Measurements from ENCODE around the gene PSMB5.
"Not testable (repeated sequence)": the region's sequence is repeated elsewhere in the genome, so short reads cannot be mapped to it uniquely, and the experiment has no call there.

PSMB5 gene

DNA sequence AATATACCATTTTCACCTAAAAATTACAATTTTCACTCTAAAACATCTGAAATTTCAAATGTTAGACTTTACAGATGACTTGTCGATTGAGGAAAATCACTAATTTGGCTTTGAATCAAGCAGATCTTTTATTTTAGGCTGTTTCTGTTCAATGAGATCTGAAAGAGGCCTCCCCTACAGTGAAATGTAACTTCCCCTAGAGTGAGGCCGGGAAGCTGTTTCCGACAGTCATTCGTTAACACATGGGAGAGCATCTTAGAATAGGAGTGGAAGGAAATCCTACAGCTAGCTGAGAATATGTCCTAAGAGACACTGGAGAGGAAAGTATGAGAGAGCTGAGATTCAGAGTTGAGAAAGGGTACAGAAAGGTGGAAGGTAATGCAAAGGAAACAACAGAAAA lies 19.1 kb downstream of the PSMB5 start:
- no peak for DNase-seq (ENCODE audit: low spot score)

DNA sequence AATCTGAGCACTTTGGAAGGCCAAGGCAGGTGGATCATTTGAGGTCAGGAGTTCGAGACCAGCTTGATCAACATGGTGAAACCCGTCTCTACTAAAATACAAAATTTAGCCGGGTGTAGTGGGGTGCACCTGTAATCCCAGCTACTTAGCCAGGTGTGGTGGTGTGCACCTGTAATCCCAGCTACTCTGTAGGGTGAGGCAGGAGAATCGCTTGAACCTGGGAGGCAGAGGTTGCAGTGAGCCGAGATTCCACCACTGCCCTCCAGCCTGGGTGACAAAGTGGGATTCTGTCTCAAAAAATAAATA lies 21.0 kb downstream of the PSMB5 start:
- not testable (repeated sequence) for DNase-seq (ENCODE audit: low spot score)

DNA sequence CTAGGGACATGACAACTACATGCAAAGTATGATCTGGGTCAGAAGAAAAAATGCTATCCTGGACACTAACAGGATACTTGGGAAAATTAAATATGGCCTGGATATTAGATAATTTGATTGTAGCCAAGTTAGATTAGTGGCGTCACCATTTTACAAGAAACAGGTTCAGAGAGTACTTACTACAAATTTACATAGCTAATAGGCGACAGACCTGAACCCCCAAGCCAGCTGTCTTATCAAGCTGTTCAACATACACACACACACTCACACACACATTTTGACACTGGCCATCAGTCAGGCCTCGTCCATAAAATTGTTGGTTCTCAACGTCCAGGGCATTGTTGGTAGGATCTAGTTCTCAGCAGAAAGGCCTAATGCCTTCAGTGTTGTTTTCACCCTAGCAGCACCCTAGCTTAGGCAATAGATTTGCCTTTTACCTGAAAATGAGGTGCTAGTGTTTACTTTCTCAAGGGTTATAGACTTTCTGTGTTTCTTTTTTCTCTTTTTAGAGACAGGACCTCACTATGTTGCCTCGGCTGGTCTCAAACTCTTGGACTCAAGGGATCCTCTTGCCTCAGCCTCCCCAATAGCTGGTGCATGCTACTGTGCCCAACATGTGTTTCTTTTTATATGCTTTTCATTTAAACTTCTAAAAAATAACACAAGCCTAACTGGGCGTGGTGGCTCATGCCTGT lies 21.5 kb downstream of the PSMB5 start:
- no peak for DNase-seq (ENCODE audit: low spot score)

DNA sequence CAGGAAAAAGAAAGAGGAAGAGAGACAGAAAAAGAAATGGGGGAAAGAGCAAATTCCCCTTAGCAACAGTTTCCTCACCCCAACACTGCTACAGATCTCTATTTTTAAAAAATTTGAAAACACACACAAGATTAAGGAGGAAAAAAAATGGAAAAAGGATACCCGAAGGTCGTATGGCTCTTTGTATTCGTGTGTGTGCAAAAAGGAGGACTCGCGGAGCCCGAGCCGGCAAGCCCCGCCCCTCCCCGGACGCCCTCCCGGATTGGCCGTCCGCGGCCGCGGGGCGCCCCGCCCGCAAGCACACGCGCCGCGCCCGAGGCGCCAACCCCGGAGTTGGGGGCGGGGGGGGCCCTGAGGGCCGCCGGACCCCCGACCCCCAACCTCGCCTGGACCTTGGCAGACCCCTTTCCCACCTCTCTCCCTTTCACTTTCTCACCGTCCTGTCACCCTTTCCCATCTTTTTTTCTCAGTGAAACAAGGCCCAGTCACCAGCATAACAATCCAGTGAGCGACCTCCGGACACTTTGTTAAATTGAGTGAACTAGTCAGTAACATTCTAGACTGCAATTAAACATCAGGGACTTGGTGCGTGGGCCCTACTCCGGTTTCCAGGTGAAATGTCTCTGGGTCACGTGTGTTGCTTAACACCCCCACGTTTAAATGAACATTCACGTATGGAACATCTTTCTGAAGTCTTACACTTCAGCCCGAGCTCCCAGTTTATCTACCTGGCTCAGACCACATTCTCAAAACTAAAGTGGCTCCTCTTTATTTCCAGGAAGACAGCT lies 24.6 kb downstream of the PSMB5 start, which contains the start of gene C14orf93:
Gene C14orf93, minus strand, starts transcription at position 205 of the 788 bp plus-strand sequence. CDS start 11,120 bp downstream, outside the sequence.
- DNase-seq (ENCODE audit: low spot score), result peak; percentile 80

DNA sequence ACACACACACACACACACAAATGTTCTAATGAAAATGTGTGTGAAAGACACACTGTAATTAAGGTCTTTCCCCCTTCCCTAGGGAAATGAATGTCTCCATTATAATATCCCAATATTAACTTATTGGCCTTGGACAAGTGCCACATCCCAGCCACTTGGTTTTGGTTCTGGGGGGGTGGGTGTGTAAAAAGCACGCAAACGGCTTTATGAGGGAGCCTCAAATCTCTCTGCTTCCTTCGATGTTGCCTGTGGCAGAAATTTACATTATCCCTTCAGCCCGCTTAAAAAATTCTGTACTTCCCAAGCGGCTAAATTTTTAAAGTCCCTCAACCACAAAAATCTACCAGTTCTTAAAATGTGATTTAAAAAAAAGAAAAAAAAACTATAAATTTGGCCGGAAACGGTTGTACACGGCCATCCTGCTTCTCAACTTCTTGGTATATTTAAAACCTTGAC lies 25.2 kb downstream of the PSMB5 start:
- no peak for DNase-seq (ENCODE audit: low spot score)

DNA sequence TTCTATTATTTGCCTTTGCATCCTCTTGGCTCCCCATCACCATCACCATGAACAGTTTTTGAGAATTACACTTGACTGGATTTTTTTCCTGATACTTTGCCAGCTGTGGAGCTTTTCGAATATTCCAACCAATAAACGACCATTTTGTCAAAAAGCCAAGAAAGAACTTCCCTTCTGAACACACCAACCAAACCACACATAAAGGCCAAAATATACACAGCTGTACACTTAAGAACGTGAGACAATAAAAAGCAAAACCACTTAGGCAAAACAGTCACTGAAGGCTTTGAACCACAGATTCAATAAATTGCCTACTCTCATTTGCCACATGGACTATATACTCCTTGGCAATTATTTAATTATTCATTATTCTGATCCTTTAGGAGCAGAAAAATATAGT lies 25.9 kb downstream of the PSMB5 start:
- DNase-seq (ENCODE audit: low spot score), result no peak

DNA sequence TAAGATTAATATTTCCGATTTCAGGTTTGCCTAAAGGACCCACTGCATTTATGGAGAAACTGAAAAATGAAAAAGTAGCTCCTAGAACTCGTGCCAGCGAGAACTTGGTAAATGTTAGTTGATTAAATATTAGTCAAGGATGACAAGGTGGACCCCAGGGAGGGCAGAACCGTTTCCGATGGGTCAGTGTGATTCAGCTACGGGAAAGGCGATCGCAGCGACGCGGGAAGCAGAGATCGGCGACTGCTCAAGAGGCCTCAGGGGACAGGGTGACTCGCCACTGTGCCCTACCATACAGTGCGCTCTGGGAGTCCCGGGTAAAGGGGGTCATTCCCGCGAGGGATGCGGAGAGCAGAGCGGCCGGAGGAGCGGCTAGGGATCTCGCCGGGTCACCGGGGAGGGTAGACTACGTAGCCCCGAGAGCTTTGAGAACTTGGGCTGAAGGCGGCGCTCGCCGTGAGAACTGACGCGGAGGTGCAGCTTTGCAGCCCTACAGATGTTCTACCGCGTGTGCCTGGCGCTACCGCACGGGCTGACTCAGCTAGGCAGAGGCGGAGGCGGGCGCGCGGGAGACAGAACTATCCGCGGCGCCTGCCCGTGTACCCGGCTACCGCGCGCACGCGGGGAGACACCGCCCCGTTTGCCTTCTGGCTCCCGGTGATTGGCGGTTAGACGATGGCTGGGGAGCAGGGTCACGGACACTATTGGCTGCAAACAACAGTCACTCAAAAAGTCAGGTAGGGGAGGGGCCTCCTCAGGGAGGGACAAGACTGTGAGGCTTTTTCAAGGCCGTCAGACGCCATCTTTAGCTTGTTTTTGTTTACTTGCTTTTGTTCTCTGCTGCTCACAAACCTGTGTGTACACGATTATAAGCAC lies 27.9 kb downstream of the PSMB5 start:
- DNase-seq (ENCODE audit: low spot score), result peak; percentile 99

DNA sequence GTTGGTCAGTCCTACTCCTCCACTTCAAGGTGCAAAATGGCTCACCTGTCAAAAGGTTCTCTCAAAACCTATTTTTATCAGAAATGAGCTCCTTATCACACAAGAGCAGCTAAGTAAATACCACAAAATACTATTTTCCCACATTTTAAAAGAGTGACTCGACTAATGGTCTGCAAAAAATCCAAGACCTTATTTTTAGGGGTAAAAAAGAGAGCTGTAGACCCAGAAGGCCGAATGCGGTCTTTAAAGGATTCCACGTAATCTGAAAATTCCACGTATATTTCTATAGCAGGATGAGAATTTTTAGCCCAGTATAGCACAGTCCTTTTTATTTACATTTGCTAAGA lies 28.5 kb downstream of the PSMB5 start:
- DNase-seq (ENCODE audit: low spot score), result no peak

DNA sequence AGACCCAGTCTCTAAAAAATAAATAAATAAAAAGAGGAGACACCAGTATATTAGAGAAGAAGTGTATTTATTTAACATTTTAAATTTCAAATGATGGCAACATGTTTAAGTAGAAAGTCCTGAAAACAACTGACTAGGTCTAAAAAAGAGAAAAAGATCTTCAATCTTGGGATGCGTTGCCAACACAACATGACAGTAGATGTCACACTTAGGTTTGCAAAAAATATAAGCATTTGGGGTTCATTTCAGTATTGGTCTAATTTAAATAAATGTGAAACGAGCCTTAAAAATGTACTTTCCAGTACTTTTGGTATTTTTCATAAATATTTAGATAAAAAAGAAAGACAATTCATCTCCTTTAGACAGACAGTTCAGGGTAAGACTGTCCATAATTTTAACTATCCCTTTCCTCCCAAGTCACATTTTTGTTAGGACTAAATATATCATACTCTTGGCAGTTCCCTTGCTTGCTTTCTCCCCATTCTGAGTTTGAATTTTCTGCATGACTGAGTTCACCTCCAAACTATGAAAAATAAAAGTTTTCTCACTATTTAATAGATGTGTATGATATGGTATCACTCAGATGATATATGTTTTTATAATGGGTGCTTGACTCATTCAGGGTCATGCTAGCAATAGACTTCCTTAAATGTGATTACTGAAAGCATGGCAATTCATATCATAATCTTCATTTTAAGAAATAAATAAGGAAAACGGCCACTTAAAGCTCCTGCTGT lies 29.1 kb downstream of the PSMB5 start:
- no peak for DNase-seq (ENCODE audit: low spot score)

DNA sequence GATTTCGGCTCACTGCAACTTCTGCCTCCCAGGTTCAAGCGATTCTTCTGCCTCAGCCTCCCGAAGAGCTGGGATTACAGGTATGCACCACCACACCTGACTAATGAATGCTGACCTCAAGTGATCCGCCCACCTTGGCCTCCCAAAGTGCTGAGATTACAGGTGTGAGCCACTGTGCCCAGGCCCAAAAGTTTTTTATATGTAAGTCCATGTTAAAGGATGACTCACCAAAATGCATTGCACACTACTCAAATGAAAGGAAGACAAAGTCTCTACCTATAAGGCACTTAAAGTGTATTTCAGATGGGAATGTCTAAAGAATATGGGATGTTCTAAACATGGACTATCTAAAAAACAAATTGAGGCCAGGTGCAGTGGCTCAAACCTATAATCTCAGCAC lies 30.4 kb downstream of the PSMB5 start:
- DNase-seq (ENCODE audit: low spot score), result not testable (repeated sequence)

DNA sequence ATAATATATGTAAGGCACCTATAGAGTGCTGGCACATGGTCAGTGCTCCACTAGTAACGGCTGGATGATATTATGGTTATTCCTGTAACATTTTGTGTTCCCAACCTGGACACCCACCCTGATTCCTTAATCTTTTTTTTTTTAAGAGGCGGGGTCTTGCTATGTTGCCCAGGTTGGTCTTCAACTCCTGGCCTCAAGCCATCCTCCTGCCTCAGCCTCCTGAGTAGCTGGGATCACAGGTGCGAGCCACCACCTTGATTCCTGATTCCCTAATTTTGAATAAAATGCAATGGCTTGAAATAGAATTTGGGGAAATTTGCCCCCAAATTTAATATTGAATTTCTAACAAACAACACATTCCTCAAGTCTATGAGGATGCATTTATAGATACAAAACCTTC lies 32.1 kb downstream of the PSMB5 start:
- no peak for DNase-seq (ENCODE audit: low spot score)

DNA sequence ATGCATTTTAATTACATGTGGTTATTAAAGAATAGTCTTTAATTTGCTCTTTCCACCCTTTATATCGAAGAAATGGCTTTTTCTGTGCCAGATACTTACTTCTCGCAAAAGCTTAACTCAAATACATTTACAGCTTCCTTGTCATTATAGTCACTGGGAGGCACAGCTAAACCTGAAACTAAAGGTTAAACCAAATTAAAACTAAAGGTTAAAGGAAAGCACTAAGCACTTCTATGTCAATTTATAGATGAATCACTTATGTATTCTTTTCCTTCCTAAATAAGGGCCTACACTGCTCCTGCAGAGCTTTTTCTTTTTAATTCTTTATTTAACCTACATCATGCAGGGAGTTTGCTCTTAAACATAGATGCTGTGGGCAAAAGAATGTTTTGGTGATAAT lies 33.8 kb downstream of the PSMB5 start:
- no peak for DNase-seq (ENCODE audit: low spot score)

DNA sequence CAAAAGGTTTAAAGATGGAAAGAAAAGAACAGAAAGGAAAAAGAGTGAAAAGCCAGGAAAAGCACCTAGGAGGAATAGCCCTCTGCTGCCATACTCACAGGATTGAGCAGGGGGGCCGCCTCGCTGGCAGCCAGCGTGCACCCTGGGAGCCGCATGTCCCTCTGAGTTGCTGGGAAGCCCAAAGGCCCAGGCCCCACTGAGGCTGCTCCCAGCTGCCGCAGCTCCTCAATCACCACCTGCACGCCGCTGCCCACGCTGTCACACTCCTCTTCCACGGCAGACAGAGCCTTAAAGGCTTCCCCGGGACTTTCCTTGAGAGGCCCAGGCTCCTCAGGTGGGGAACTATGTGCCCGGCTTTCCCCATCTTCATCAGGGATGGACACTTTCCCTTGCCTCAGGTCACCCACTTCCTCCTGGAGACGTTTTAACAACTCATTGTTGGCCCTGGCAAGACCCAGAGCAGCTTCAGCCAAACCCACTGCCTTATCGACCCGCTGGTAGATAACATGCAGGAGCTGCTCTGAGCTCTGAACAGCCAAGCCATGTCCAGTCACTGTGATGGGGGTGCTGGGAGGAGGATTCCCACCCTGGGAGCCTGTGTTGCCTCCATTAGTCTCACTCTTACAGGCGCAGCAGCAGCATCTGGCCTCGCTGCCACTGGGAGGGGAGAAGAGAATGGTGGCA lies 36.2 kb downstream of the PSMB5 start:
- no peak for DNase-seq (ENCODE audit: low spot score)

DNA sequence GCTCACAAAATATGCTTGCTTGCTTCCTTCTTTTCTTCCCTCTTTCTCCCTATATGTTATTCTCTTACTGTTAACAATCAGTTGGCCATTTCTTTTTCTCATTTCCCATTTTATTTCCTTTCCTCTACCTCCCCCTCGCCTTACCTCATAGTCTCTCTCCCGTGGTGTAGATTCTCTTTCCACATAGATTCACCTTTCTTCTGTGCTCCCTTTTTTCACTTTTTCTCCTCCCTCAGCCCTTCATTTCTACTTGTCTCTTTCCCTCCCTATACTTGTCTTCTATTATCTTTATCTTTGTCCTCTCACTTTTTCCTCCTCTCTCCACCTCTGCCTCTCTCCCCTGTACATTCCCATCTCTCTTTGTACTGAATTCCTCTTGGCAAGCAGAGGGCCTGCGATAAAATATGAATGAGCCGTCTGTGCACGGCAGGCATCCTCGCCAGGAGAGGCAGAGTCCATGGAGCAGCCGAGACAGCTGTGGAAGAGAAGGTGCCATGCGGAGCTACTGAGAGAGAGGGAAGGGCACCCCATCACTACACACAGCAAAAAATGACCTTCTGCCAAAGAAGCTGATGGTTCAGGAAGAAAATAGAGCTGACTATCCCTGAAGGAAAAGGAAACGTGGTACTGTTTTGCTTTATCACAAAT lies 36.9 kb downstream of the PSMB5 start:
- DNase-seq (ENCODE audit: low spot score), result no peak

DNA sequence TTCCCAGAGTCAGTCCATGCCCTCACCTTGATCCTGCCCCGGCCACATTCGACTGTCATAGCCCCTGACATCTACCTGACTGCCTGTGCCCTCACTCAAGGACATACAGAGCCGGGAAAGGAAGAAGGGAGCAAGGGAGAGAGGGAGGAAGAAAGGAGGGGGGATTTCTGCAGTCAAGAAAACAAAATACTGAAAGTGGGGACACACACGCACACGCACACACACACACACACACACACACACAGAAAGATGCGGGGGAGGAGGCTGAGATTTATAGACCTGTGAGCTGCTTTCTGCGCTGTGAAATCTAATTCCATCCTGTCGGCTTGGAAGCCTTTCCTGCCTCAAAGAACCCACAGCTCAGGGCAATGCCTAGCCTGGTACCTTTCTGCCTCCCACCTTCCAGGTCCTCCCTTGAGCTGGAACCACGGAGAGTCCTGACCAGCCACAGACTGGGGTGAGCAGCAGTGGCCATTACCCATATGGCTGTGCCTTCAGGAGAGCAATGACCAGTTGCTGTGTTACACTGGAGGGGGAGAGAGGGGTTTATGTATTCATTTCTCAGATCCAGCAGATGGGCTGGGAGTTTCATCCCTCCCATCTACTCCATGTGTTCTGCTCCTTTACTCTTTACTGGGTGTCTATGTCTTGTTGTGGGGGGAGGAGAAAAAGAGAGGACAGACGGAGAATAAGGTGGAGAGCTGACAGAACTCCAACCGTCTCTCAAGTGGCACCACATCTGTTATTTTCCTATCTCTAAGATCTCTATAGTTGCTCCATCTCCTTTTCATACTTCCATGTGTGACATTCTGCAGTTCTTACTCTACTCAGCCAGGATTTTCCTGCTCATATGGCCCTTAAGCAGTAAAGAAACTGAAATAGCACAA lies 37.7 kb downstream of the PSMB5 start:
- no peak for DNase-seq (ENCODE audit: low spot score)

DNA sequence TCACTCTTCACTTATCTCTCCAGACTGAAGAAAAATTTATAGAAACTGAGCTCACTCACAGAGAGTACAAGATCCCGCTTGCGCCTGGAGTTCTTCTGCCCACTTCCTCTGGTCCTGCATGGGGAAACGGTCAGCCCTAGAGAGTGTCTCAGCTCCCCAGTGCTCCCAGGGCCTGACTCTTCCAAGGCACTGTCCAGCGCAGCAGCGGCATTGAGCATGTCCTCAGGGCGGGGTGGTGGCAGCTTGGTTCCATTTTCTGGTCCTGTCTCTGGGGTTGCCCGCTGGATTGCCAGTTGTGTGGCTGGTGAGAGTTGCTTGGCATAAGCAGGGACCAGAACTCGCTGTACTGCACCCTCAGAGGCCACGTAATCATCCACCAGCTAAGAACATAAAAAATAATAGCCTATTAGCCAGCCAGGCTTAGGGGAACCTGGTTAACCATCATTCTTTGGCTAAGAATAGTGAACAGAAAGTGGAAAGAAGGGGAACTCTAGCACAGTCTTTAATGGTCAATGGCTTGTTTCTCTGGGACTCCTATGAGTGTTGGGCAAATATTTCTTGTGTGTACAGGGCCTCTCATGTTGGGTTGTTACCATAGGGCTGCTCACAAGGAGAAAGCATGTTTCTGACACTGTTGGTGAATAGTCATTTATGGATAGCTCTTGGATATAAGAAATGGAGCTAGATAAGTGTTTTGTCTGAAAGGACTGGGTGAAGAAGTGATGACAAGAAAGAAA lies 38.6 kb downstream of the PSMB5 start:
- no peak for DNase-seq (ENCODE audit: low spot score)

DNA sequence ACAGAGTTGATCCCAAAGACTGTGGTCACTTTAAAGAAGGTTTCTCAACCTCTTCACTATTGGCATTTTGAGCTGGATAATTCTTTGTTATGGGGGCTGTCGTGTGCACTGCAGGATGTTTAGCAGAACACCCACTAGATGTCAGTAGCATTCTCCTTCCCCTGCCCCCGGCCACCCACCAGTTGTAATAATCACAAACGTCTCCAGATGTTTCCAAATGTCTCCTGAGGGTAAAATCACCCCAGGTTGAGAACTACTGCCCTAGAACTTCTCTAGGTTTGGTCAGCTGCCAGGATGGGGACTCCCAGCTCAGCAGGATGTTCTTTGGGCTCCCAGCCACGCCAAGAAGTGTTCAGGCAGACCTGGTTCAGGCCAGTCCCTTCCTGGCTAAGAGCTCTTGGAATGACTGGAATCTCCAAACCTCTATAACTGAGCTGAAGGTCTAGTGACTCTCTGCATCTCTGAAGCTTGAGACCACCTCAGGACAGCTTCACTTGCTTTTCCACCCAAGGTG lies 39.9 kb downstream of the PSMB5 start:
- DNase-seq (ENCODE audit: low spot score), result peak; percentile 58

DNA sequence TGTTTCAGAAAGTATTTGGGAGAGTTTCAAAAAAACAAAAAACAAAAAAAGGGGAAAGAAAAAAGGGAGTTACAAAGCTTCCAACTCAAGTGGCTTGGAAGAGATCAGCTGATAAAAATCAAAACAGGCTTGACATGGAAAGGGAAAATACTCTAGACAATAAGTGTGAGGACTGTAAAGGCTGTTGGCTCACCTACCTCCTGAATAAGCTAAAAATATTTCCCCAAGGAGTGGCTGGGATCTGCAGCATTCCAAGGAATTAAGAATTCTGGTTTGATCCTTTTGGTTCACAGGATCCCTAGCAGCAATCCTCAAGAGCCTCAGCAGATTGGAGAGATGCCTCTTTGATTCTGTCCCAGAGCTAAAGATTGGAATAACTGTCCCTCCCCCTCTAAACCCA lies 41.2 kb downstream of the PSMB5 start:
- DNase-seq (ENCODE audit: low spot score), result no peak

DNA sequence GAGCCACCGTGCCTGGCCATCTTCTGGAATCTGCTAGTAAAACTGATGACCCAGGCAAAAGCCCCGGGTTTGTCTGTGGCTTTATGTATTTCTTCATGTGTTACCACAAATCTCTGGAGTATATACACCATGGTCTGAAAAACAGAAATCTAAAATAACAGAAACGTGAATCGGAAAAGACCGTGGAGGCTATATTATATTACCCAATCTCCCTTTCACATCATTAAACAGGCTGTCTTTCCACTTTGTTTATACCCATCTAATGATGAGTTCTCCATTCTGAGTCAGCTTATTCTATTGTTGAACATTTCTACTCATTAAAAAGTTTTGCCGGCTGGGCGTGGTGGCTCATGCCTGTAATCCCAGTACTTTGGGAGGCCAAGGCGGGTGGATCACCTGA lies 42.8 kb downstream of the PSMB5 start:
- no peak for DNase-seq (ENCODE audit: low spot score)

All from HuH-7 (cell line).